Mammary epithelial cell (primary cell): ENCODE data around the gene USF3.

ENCODE experiments used
- CTCF ChIP-seq, 2 donors: IDR thresholded peaks in 1 of 2; conservative IDR thresholded peaks in 1 of 2; 2 replicates each; pipeline ENCODE4 v1.5.1; 2011 to 2012; ENCODE audit warnings: inconsistent platforms in 2 of 2, low read length in 2 of 2, mild to moderate bottlenecking in 2 of 2, control low read depth in 1 of 2, low read depth in 1 of 2; ENCODE audit not compliant: insufficient read depth in 1 of 2; ENCODE audit errors: extremely low read depth in 1 of 2
- EZH2 ChIP-seq: IDR thresholded peaks from 2 replicates; pipeline ENCODE4 v1.6.1; 2012; ENCODE audit warnings: low read length, inconsistent platforms, borderline replicate concordance

GRCh38 chr3:113685956-113686721 lies 10.3 kb downstream of the USF3 start:
- TF ChIP-seq CTCF (conservative IDR thresholded peaks at IDR 0.05 in 1 of 2, IDR thresholded peaks at IDR 0.05 in 1 of 2; ENCODE audit: extremely low read depth in 1 of 2, insufficient read depth in 1 of 2, low read depth in 1 of 2, low read length in 2 of 2) (no peak), EZH2 (no peak)
